ENCODE results near the gene ALG6. TPM values are rescaled to one million over a fixed set of nuclear protein-coding genes. Genes with fewer than 3 reads are reported as not detected.

The ALG6 gene
- total RNA-seq: 20.0 to 21.7 TPM (median 20.3 TPM) in 3 replicates

DNA sequence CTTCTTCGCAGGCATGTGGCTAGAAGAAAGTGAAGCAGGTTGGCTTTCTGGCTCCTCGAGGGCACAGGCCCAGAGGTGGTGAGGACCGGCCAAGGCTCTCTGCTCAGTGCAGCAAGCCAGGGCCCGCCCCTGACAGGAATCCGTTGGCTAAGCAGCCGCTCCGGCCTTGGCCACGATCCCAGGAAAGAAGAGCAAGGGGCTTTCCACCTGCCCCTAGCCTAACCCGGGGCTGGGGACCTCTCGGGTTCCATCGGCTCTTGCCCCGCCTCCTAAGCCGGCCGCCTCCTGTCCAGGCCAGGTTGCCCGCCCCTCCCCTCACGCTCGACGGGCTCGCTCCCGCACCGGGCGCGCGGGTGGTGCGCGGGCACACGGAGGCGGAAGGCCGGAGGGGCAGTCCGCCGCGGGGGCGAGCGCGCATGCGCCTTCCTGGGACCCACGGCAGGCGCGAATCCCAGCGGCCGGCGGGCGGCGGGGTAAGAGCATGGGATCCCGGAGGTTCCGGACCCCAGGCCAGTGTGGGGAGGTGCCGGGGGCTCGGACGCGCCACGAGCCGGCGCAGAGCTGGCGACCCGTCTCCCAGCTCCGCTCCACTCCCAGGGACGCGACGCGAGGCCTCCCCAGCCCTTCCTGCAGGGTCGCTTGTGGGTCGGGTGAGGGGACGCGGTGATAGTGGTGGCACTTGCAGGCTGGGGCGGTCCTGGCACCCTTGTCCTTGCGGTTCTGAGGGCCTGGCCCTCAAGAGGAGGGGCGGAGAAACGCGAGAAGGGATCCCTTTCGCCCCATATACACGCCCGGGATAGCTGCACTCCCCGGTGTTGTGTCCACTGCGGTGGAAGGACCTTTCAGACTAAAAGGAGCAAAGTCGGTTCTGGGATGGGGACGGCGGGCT, at the start of gene ALG6:
Gene ALG6, plus strand, starts transcription at position 413 of the 889 bp plus-strand sequence. CDS start 3,351 bp downstream, outside the sequence.
- Mint-ChIP-seq H3K9me3 (peaks cover 2% of the 10 kb centered on the region), H3K27ac (peak within 1 kb of the TSS; percentile 81), H3K4me3 (peak within 1 kb of the TSS; percentile 95), H3K27me3 (ENCODE audit: low read depth) (peaks cover 5% of the 10 kb centered on the region), H3K4me1 (peaks cover 13% of the 10 kb centered on the region), H3K36me3 (peaks cover 3% of the 10 kb centered on the region)
- peak; percentile 93 to 96 for DNase-seq (ENCODE audit: low spot score in 2 of 2, unreplicated experiment in 2 of 2)
- no peak for TF ChIP-seq CTCF (IDR thresholded peaks at IDR 0.05; ENCODE audit: unreplicated experiment)

DNA sequence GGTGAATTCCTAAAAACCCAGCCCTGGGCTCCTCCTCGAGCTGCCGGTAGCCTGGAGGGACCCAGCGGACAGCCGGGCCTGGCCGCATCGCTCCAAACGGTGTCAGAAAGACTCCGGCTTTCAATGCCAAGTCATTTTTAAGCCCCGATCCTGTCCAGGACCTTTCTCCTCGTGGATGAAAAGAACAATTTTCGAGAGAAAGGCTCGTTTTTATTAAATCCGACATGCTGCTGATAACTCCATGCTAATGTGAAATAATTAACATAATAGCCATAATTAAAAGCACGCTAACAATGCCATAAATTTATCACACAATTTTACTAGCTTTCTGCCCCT, 49.6 kb upstream of the ALG6 start:
- H3K9me3 Mint-ChIP-seq: no peaks in the 10 kb centered on the region
- DNase-seq (ENCODE audit: low spot score in 2 of 2, unreplicated experiment in 2 of 2): no peak
- H3K27ac Mint-ChIP-seq: no peak overlapping the region
- H3K4me3 Mint-ChIP-seq: peak overlapping the region; percentile 60
- H3K36me3 Mint-ChIP-seq: no peaks in the 10 kb centered on the region
- no peak for TF ChIP-seq CTCF (IDR thresholded peaks at IDR 0.05; ENCODE audit: unreplicated experiment)
- H3K27me3 Mint-ChIP-seq (ENCODE audit: low read depth): peaks cover 93% of the 10 kb centered on the region
- peaks cover 19% of the 10 kb centered on the region for H3K4me1 Mint-ChIP-seq

- Mint-ChIP-seq H3K4me3 (peak overlapping the region; percentile 60), H3K4me1 (peaks cover 19% of the 10 kb centered on the region), H3K9me3 (no peaks in the 10 kb centered on the region), H3K36me3 (no peaks in the 10 kb centered on the region), H3K27me3 (ENCODE audit: low read depth) (peaks cover 93% of the 10 kb centered on the region), H3K27ac (no peak overlapping the region)
- no peak for TF ChIP-seq CTCF (IDR thresholded peaks at IDR 0.05; ENCODE audit: unreplicated experiment)
- no peak for DNase-seq (ENCODE audit: low spot score in 2 of 2, unreplicated experiment in 2 of 2)
Measured at GRCh38 chr1:63318201-63318979, 49.0 kb upstream of the ALG6 start.

DNA sequence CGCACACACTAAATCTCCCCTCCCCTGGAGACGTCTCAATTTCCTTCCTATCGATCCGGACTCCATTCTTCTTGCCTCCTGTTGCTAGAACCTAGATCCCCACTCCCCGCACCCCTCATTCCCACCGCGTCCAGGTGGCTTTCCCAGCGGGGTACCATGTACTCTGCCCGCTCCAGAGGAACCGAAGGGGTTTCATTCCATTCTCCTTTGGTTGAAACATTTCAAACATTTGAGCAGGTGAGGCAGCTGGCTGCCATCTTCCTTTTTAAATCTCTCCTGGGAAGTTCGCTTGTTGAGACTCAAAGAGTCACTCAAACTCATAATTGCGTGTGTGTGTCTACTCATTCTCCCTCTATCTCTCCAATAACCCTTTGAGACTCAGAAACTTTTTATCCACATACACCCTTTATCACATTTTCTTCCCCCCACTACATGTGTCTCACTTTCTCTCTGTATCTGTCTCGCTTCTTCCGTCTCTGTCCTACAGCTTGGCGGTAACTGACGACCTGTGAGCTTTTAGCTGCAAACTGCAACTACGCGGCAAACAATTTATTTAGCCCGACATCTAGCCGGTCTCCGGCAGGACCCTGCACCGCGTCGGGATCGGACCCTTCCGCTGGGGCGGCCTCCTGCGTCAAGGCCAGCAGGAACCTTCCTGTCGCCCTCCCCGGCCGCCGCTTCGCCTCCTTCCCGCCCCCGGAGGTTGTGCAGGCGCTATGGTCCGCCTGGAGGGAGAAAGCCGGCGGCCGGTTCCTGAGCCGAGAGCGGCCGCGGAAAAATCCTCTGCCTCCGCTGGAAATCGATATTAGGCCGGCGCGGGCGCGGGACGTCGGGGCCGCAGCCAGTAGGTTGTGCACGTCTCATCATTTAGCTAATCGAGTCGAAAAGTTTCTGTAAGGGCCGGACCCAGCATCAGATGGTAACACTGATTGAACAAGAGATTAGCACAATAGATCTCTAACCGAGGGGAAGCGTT, 48.1 kb upstream of the ALG6 start:
- no peak for TF ChIP-seq CTCF (IDR thresholded peaks at IDR 0.05; ENCODE audit: unreplicated experiment)
- Mint-ChIP-seq H3K9me3 (no peaks in the 10 kb centered on the region), H3K4me3 (no peak overlapping the region), H3K27me3 (ENCODE audit: low read depth) (peaks cover 88% of the 10 kb centered on the region), H3K4me1 (peaks cover 21% of the 10 kb centered on the region), H3K27ac (no peak overlapping the region), H3K36me3 (no peaks in the 10 kb centered on the region)
- no peak for DNase-seq (ENCODE audit: low spot score in 2 of 2, unreplicated experiment in 2 of 2)

All from mesothelial cell of epicardium (in vitro differentiated cells).